K562 (cell line): ENCODE data around the gene ST7. TPM values are rescaled to one million over a fixed set of nuclear protein-coding genes. Genes with fewer than 3 reads are reported as not detected.
A peak's percentile ranks its signal among the peaks of the same experiment; 100 is the strongest.

Experiments
- ATAC-seq: fragments of 200-7000 bp; cut with Tn5 transposase; 3 replicates; pipeline ENCODE4 v1.9.1; 2020; ENCODE audit warnings: moderate library complexity
- BruUV-seq: library from RNA; stranded (reverse); fragments of 400-500 nt; replicated peaks from 2 replicates; lab custom pipeline; 2021; lab: Mats Ljungman, UMichigan
- CTCF ChIA-PET: fragments of 300-600 bp; formaldehyde crosslinking; extraction: SDS; loops from one replicate; lab custom pipeline; 2021; ENCODE audit warnings: low intra/inter-chr PET ratio; lab: Yijun Ruan, JAX
- POLR2A ChIA-PET: fragments of 300-600, 350-650 bp; sonication (Branson Sonifier 250); formaldehyde crosslinking; extraction: SDS; loops from one replicate; lab custom pipeline; 2021; ENCODE audit warnings: antibody characterized with exemption, inconsistent platforms; lab: Yijun Ruan, JAX
- DNase-seq, 4 experiments: peaks; one replicate each; pipeline versions ENCODE4 v3.0.0 to v3.0.0-alpha.2; 2011 to 2018; ENCODE audit warnings: low spot score in 3 of 4, mixed read lengths in 3 of 4; ENCODE audit errors: extremely low read depth in 1 of 4
- FAIRE-seq: peaks from 2 replicates; lab custom pipeline; 2011; peaks lifted over from hg19 to GRCh38; lab: Jason Lieb, UNC
- H2AFZ ChIP-seq: 2 replicates; pipeline ENCODE4 v1.6.0; 2011; ENCODE audit warnings: low read depth, low read length, control low read depth, inconsistent platforms
- H3K27ac ChIP-seq: fragments of 200-600 bp; 3 replicates; pipeline ENCODE4 v1.8.0; 2011; ENCODE audit warnings: low read depth, mild to moderate bottlenecking, control low read depth, inconsistent platforms, low read length, moderate library complexity, mixed read lengths; ENCODE audit errors: extremely low read depth
- H3K27me3 ChIP-seq, 2 experiments: fragments of 300-600 bp in 1 of 2; 2 replicates in 1 of 2; 3 replicates in 1 of 2; pipeline versions ENCODE4 v1.6.0 to v1.8.0; 2011; ENCODE audit warnings: inconsistent platforms in 2 of 2, low read length in 2 of 2, mild to moderate bottlenecking in 1 of 2, mixed read lengths in 1 of 2, moderate library complexity in 1 of 2; ENCODE audit not compliant: control insufficient read depth in 2 of 2, insufficient read depth in 2 of 2
- H3K36me3 ChIP-seq: fragments of 300-600 bp; 3 replicates; pipeline ENCODE4 v1.8.0; 2011; ENCODE audit warnings: mild to moderate bottlenecking, low read length, inconsistent platforms; ENCODE audit not compliant: control insufficient read depth, insufficient read depth
- H3K4me1 ChIP-seq, 2 experiments: fragments of 200-600 bp in 1 of 2; replicated peaks in 1 of 2; 2 replicates in 1 of 2; 3 replicates in 1 of 2; pipeline versions ENCODE4 v1.5.1 to v1.8.0; 2011; ENCODE audit warnings: inconsistent platforms in 2 of 2, low read length in 2 of 2, mild to moderate bottlenecking in 1 of 2, mixed read lengths in 1 of 2, moderate library complexity in 1 of 2; ENCODE audit not compliant: control insufficient read depth in 2 of 2, insufficient read depth in 2 of 2
- H3K4me2 ChIP-seq: 2 replicates; pipeline ENCODE4 v1.6.1; 2011; ENCODE audit warnings: low read length, control low read depth, inconsistent platforms, mixed read lengths; ENCODE audit not compliant: insufficient read depth
- H3K4me3 ChIP-seq: fragments of 200-600 bp; sonication (generic), shearing (Covaris generic); 2 replicates; pipeline ENCODE4 v1.5.1; 2016; ENCODE audit warnings: control low read depth, inconsistent platforms
- H3K79me2 ChIP-seq: fragments of 200-600 bp; 3 replicates; pipeline ENCODE4 v1.8.0; 2011; ENCODE audit warnings: low read length, inconsistent platforms; ENCODE audit not compliant: control insufficient read depth, insufficient read depth
- H3K9ac ChIP-seq, 2 experiments: 2 replicates each; pipeline versions ENCODE4 v1.6.0 to v1.6.1; 2011; ENCODE audit warnings: low read depth in 2 of 2, low read length in 2 of 2, control low read depth in 1 of 2, inconsistent platforms in 1 of 2, mild to moderate bottlenecking in 1 of 2, mixed read lengths in 1 of 2; ENCODE audit not compliant: insufficient read depth in 1 of 2
- H3K9me1 ChIP-seq: one replicate; pipeline ENCODE4 v1.6.0; 2011; ENCODE audit warnings: inconsistent platforms, mild to moderate bottlenecking, low read length, moderate library complexity; ENCODE audit not compliant: control insufficient read depth, insufficient read depth
- H3K9me3 ChIP-seq: replicated peaks from 2 replicates; pipeline ENCODE4 v1.5.1; 2011; ENCODE audit warnings: low read depth, low read length, inconsistent platforms; ENCODE audit not compliant: control insufficient read depth, insufficient read depth
- H4K20me1 ChIP-seq: replicated peaks from 2 replicates; pipeline ENCODE4 v1.6.1; 2011; ENCODE audit warnings: low read length, inconsistent platforms, mixed read lengths; ENCODE audit not compliant: control insufficient read depth, insufficient read depth
- DACH1 ChIP-seq: fragments of 450-650 bp; IDR thresholded peaks from 2 replicates; pipeline ENCODE4 v1.6.1; 2018; ENCODE audit not compliant: partially characterized antibody
- ELF2 ChIP-seq: fragments of 250-450 bp; sonication (Bioruptor Pico); IDR thresholded peaks from 2 replicates; pipeline ENCODE4 v1.5.0; 2021; ENCODE audit warnings: mild to moderate bottlenecking
- ELF4 ChIP-seq: fragments of 450-650 bp; formaldehyde crosslinking; IDR thresholded peaks from 2 replicates; pipeline ENCODE4 v1.4.0; 2022; ENCODE audit warnings: missing genetic modification characterization
- GTF2F1 ChIP-seq: IDR thresholded peaks from 2 replicates; pipeline ENCODE4 v1.6.1; 2011; ENCODE audit warnings: low read depth, low read length, improper control_type of control experiment
- HDAC6 ChIP-seq: IDR thresholded peaks from 2 replicates; pipeline ENCODE4 v1.6.1; 2012; ENCODE audit warnings: low read depth, mild to moderate bottlenecking, control low read depth, inconsistent platforms, low read length, moderate library complexity
- PML ChIP-seq: IDR thresholded peaks from 2 replicates; pipeline ENCODE4 v1.6.1; 2012; ENCODE audit warnings: low read length, inconsistent platforms
- POLR2AphosphoS5 ChIP-seq: IDR thresholded peaks from 2 replicates; pipeline ENCODE4 v1.6.1; 2011; ENCODE audit warnings: mild to moderate bottlenecking, low read depth, low read length, moderate library complexity; ENCODE audit not compliant: control insufficient read depth, insufficient read depth
- TCF3 ChIP-seq: sonication (generic); formaldehyde crosslinking; IDR thresholded peaks from 2 replicates; pipeline ENCODE4 v1.4.0; 2020; ENCODE audit warnings: mild to moderate bottlenecking, missing genetic modification reagents
- ZC3H8 ChIP-seq: fragments of 450-650 bp; IDR thresholded peaks from 2 replicates; pipeline ENCODE4 v1.6.1; 2017
- ZNF282 ChIP-seq: sonication (generic); formaldehyde crosslinking; IDR thresholded peaks from 2 replicates; pipeline ENCODE4 v1.8.1; 2023; ENCODE audit warnings: missing genetic modification reagents
- ZNF75A ChIP-seq: fragments of 450-650 bp; formaldehyde crosslinking; IDR thresholded peaks from 2 replicates; pipeline ENCODE4 v1.4.0; 2020; ENCODE audit warnings: mild to moderate bottlenecking
- WGBS: fragments of 100-300 bp; shearing (Covaris generic); methylation state at CpG from one replicate; pipeline ENCODE4 v1.1.6; 2016; ENCODE audit warnings: low coverage, mixed read lengths; ENCODE audit not compliant: insufficient coverage; ENCODE audit errors: missing lambda C conversion rate; 5-methylcytosine and 5-hydroxymethylcytosine counted together
- in situ Hi-C: fragments of 300-500 bp; cut with MboI; formaldehyde crosslinking; loops from 4 replicates; pipeline ENCODE4 v1.15.0; 2018; ENCODE audit warnings: inconsistent platforms, mixed read lengths
- intact Hi-C: fragments of 100-400 bp; cut with micrococcal nuclease; formaldehyde crosslinking; loops from 2 replicates; pipeline ENCODE4 v1.14.2; 2022
- polyA plus RNA-seq, 8 experiments: library from polyadenylated mRNA; depleted of rRNA in 4 of 8; stranded (reverse) in 5 of 8; unstranded in 3 of 8; fragments of >200 nt; fragmentation: Nextera tagmentation in 2 of 8; fragmentation: Illumina TruSeq in 1 of 8; extraction: Ambion mirVana in 2 of 8; extraction: Trizol in 1 of 8; gene quantifications; 2 replicates each; pipeline versions ENCODE4 v1.2.1 to v1.2.3, GENCODE V29; 2011 to 2014; ENCODE audit warnings: inconsistent platforms in 1 of 8, missing spikeins in 1 of 8
- total RNA-seq, 7 experiments: library from RNA; depleted of rRNA in 6 of 7; stranded (reverse); fragments of >200 nt in 6 of 7; fragmentation: Illumina TruSeq in 2 of 7; extraction: Trizol in 2 of 7; gene quantifications; 2 replicates each; pipeline versions ENCODE4 v1.2.1 to v1.2.3, GENCODE V29; 2011 to 2021; ENCODE audit warnings: low replicate concordance in 1 of 7

ST7 gene
- total and polyA plus RNA-seq, 9 of the 15 experiments (the other 6 are each of a cell fraction or from before 2014, with no cell fraction given) = 23.9 to 56.3 (median 36.9) TPM

DNA sequence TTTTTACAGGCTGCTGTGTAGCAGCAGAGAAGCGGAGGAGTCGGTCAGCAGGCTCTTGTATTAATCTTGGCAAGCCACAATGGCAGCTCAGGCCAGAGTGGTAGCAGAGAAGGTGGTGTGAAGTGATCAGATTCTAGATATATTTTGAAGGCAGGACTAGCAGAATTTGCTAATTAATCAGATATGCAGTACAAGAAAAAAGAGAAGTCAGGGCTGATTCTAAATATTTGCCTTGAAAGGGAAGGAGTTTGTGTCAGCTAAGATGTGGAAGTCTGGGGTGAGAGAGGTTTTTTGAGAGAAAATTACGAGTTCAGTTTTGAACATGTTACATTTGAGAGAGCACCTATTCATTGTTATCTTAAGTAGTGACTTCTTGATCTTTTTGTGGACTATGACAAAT lies 193.2 kb downstream of the ST7 start:
- H3K27ac ChIP-seq = no peak overlapping the region
- H3K9me3 ChIP-seq = no peaks in the 10 kb centered on the region
- FAIRE-seq (no peak), DNase-seq (no peak), ATAC-seq (peak; percentile 55)
- no peak overlapping the region for H3K9ac ChIP-seq
- no peak overlapping the region for H3K4me3 ChIP-seq
- H3K36me3 ChIP-seq = peaks cover 49% of the 10 kb centered on the region; the same call in 1 of the 3 replicates
- ChIA-PET POLR2A (interaction anchor here (1.1 to 2.8 kb wide), 4 partner anchors 9 to 21 kb away, joined by 3 to 11 read pairs (median 8); no protein-coding TSS in a partner anchor), CTCF (no interaction called here)
- H3K4me2 ChIP-seq = no peak overlapping the region
- H4K20me1 ChIP-seq = no peaks in the 10 kb centered on the region
- H3K79me2 ChIP-seq = no peaks in the 10 kb centered on the region
- no TSS peak for BruUV-seq
- no peaks in the 10 kb centered on the region for H3K27me3 ChIP-seq
- no peak for TF ChIP-seq GTF2F1
- peak; percentile 30; the same call in 1 of the 2 replicates for TF ChIP-seq ELF2 (CRISPR knock-in tag)
- no peaks in the 10 kb centered on the region for H3K9me1 ChIP-seq
- WGBS = 77% methylated on average over 3 of the region's 3 CpGs
- H3K4me1 ChIP-seq = no peaks in the 10 kb centered on the region; a peak in 2 of 5 replicates
- no peak overlapping the region for H2AFZ ChIP-seq
- intact Hi-C loops (no loop called here), in situ Hi-C loops (no loop called here)

DNA sequence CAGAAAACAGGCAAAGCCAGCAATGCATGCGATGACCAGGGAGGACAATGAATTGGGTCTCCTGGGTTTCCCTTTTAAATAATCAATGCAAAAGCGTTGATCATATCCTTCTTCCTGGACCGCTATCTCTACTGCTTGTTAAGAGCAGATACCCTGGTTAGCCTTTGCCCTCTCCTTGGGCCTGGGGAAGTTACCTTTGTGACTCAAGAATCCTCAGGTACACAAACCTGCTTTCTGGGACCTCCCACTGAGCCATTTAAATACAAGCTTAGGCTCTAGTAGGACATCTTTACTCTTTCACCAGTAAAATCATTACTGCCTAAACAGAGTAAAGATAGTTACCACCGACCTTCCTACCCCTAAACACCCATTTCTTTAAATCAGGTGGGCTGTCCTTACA lies 195.7 kb downstream of the ST7 start:
- Histone ChIP-seq H3K4me2 (no peak overlapping the region), H3K4me1 (no peaks in the 10 kb centered on the region; a peak in 2 of 5 replicates), H3K27me3 (no peaks in the 10 kb centered on the region), H3K9me1 (no peaks in the 10 kb centered on the region), H3K4me3 (no peak overlapping the region), H3K27ac (no peak overlapping the region), H3K79me2 (no peaks in the 10 kb centered on the region), H4K20me1 (no peaks in the 10 kb centered on the region; the same call in 1 of the 2 replicates), H3K9me3 (no peaks in the 10 kb centered on the region), H3K9ac (no peak overlapping the region; a peak in 1 of 4 replicates), H3K36me3 (peaks cover 50% of the 10 kb centered on the region; the same call in 1 of the 3 replicates), H2AFZ (no peak overlapping the region)
- FAIRE-seq (no peak), ATAC-seq (no peak), DNase-seq (no peak)
- ChIA-PET CTCF (no interaction called here), POLR2A (interaction anchor here (1.2 kb wide), 1 partner anchor 16 kb away, joined by 3 read pairs; no protein-coding TSS in a partner anchor)
- WGBS = 78% methylated on average over 4 of the region's 4 CpGs
- BruUV-seq = no TSS peak
- in situ Hi-C loops = no loop called here
- no peak for TF ChIP-seq HDAC6
- TF ChIP-seq ZNF282 = no peak
- TF ChIP-seq ZNF75A (CRISPR knock-in tag) = no peak
- TF ChIP-seq ELF4 (CRISPR knock-in tag) = no peak
- TF ChIP-seq TCF3 (CRISPR knock-in tag) = no peak
- TF ChIP-seq PML = no peak
- TF ChIP-seq ZC3H8 = no peak
- no peak for TF ChIP-seq DACH1
- no peak for TF ChIP-seq POLR2AphosphoS5
- intact Hi-C loops = no loop called here
